Liver (tissue), 9 donors: Measurements from ENCODE around the gene TFB2M. TPM values are rescaled to one million over a fixed set of nuclear protein-coding genes. Genes with fewer than 3 reads are reported as not detected.

Experiments
- DNase-seq: peaks from one replicate; pipeline ENCODE4 v3.0.0-alpha.2; 2017; ENCODE audit warnings: low spot score
- H3K27ac ChIP-seq, 2 donors: one replicate each; pipeline ENCODE4 v1.7.0; 2013; ENCODE audit warnings: inconsistent platforms in 2 of 2, low read length in 2 of 2, control low read depth in 1 of 2, low read depth in 1 of 2, mild to moderate bottlenecking in 1 of 2
- H3K27me3 ChIP-seq, 4 donors: one replicate each; pipeline versions ENCODE4 v1.6.1 to v1.7.0; 2013; ENCODE audit warnings: low read length in 3 of 4, inconsistent platforms in 1 of 4, mild to moderate bottlenecking in 1 of 4, moderate library complexity in 1 of 4; ENCODE audit not compliant: control insufficient read depth in 4 of 4, insufficient read depth in 4 of 4
- H3K36me3 ChIP-seq, 4 donors: one replicate each; pipeline versions ENCODE4 v1.6.1 to v1.7.0; 2013; ENCODE audit warnings: low read length in 3 of 4, mild to moderate bottlenecking in 3 of 4, low read depth in 1 of 4, moderate library complexity in 1 of 4; ENCODE audit not compliant: control insufficient read depth in 4 of 4, insufficient read depth in 3 of 4
- H3K4me1 ChIP-seq, 4 donors: one replicate each; pipeline versions ENCODE4 v1.6.1 to v1.7.0; 2013; ENCODE audit warnings: low read length in 3 of 4, mild to moderate bottlenecking in 3 of 4, moderate library complexity in 1 of 4; ENCODE audit not compliant: control insufficient read depth in 4 of 4, insufficient read depth in 4 of 4
- H3K4me3 ChIP-seq, 3 donors: one replicate each; pipeline versions ENCODE4 v1.6.1 to v1.7.0; 2013; ENCODE audit warnings: low read length in 3 of 3, control low read depth in 1 of 3, low read depth in 1 of 3, mild to moderate bottlenecking in 1 of 3
- H3K9ac ChIP-seq, 2 donors: one replicate each; pipeline ENCODE4 v1.7.0; 2013; ENCODE audit warnings: low read length in 2 of 2, mild to moderate bottlenecking in 2 of 2, moderate library complexity in 2 of 2, control low read depth in 1 of 2, low read depth in 1 of 2
- H3K9me3 ChIP-seq, 4 donors: one replicate each; pipeline versions ENCODE4 v1.6.1 to v1.7.0; 2013; ENCODE audit warnings: low read length in 3 of 4; ENCODE audit not compliant: control insufficient read depth in 4 of 4
- EGR1 ChIP-seq, 2 donors: IDR thresholded peaks; 2 replicates each; pipeline ENCODE4 v1.6.1; 2016 to 2018; ENCODE audit warnings: antibody characterized with exemption in 2 of 2, low read depth in 2 of 2
- FOXA1 ChIP-seq: IDR thresholded peaks from 2 replicates; pipeline ENCODE4 v1.6.1; 2016; ENCODE audit warnings: antibody characterized with exemption
- FOXA2 ChIP-seq: IDR thresholded peaks from 2 replicates; pipeline ENCODE4 v1.6.1; 2016; ENCODE audit warnings: antibody characterized with exemption
- GABPA ChIP-seq, 2 donors: IDR thresholded peaks in 1 of 2; conservative IDR thresholded peaks in 1 of 2; 2 replicates each; pipeline ENCODE4 v1.6.1; 2016; ENCODE audit warnings: antibody characterized with exemption in 2 of 2, mild to moderate bottlenecking in 1 of 2, moderate library complexity in 1 of 2
- HNF4A ChIP-seq, 2 donors: conservative IDR thresholded peaks; 2 replicates each; pipeline ENCODE4 v1.6.1; 2016; ENCODE audit warnings: antibody characterized with exemption in 2 of 2, mild to moderate bottlenecking in 2 of 2
- HNF4G ChIP-seq: IDR thresholded peaks from 2 replicates; pipeline ENCODE4 v1.6.1; 2016; ENCODE audit warnings: antibody characterized with exemption
- JUND ChIP-seq, 2 donors: IDR thresholded peaks; 2 replicates each; pipeline ENCODE4 v1.6.1; 2016; ENCODE audit warnings: antibody characterized with exemption in 2 of 2
- NR2F2 ChIP-seq: IDR thresholded peaks from 2 replicates; pipeline ENCODE4 v1.6.1; 2016; ENCODE audit warnings: antibody characterized with exemption
- RAD21 ChIP-seq, 2 donors: IDR thresholded peaks; 2 replicates each; pipeline ENCODE4 v1.6.1; 2016; ENCODE audit warnings: antibody characterized with exemption in 2 of 2, mild to moderate bottlenecking in 2 of 2
- RXRA ChIP-seq, 2 donors: IDR thresholded peaks; 2 replicates each; pipeline ENCODE4 v1.6.1; 2017 to 2018; ENCODE audit warnings: antibody characterized with exemption in 2 of 2, mild to moderate bottlenecking in 1 of 2
- SP1 ChIP-seq: IDR thresholded peaks from 2 replicates; pipeline ENCODE4 v1.6.1; 2018; ENCODE audit warnings: antibody characterized with exemption, mild to moderate bottlenecking
- TAF1 ChIP-seq: conservative IDR thresholded peaks from 2 replicates; pipeline ENCODE4 v1.6.1; 2016; ENCODE audit warnings: antibody characterized with exemption, mild to moderate bottlenecking
- YY1 ChIP-seq: IDR thresholded peaks from 2 replicates; pipeline ENCODE4 v1.6.1; 2016; ENCODE audit warnings: antibody characterized with exemption, mild to moderate bottlenecking
- WGBS: extraction: QIAGEN DNeasy Blood & Tissue Kit; methylation state at CpG from one replicate; pipeline ENCODE4 v1.1.7; 2013; 5-methylcytosine and 5-hydroxymethylcytosine counted together
- polyA plus RNA-seq, 2 donors: library from polyadenylated mRNA; stranded (reverse) in 1 of 2; unstranded in 1 of 2; fragments of 200-250 nt in 1 of 2; fragments of >200 nt in 1 of 2; fragmentation: Nextera tagmentation in 1 of 2; extraction: Ambion mirVana in 1 of 2; gene quantifications; one replicate each; pipeline versions ENCODE4 v1.2.1 to v1.2.3, GENCODE V29; 2013 to 2015
- total RNA-seq, 2 donors: library from RNA; depleted of rRNA; stranded (reverse); fragments of >200 nt; gene quantifications; one replicate each; pipeline ENCODE4 v1.2.3, GENCODE V29; 2014
- TF ChIP-seq, protein P1 (sequence below): IDR thresholded peaks from 2 replicates; pipeline ENCODE4 v1.6.1; 2016; ENCODE audit warnings: antibody characterized with exemption
- TF ChIP-seq, protein P2 (sequence below): fragments of 150-350 bp; IDR thresholded peaks from 2 replicates; pipeline ENCODE4 v1.5.1; 2017; ENCODE audit warnings: improper control_type of control experiment, low read depth, low read length; ENCODE audit not compliant: missing input control
- TF ChIP-seq, protein P3 (sequence below): IDR thresholded peaks from 2 replicates; pipeline ENCODE4 v1.6.1; 2016; ENCODE audit warnings: antibody characterized with exemption, mild to moderate bottlenecking
- TF ChIP-seq, protein P4 (sequence below): IDR thresholded peaks from 2 replicates; pipeline ENCODE4 v1.6.1; 2016; ENCODE audit warnings: antibody characterized with exemption
- TF ChIP-seq, protein P5 (sequence below): IDR thresholded peaks from 2 replicates; pipeline ENCODE4 v1.6.1; 2016; ENCODE audit warnings: antibody characterized with exemption
- donor health status: healthy.
- donor health status: healthy.
- donor health status: healthy.
- donor health status: healthy.
- donor health status: healthy.

TFB2M gene
- total RNA-seq (10 to 100 TPM; 15.0 to 26.4 TPM), polyA plus RNA-seq (10 to 100 TPM; 21.9 to 25.2 TPM)

GRCh38 chr1:246566128-246566812, at the start of gene TFB2M, which contains the start of gene CNST:
Gene TFB2M, minus strand, starts transcription at chr1:246566261. Its CDS starts 123 bp downstream, at chr1:246566138.
Gene CNST, plus strand, starts transcription at chr1:246566456. Its CDS starts 25,107 bp downstream, at chr1:246591563.
- peak; percentile 94 for DNase-seq
- WGBS = under 1% methylated on average over 61 of the region's 62 CpGs
- Histone ChIP-seq H3K27ac (peak within 1 kb of the TSS; percentile 92 to 96), H3K9ac (peak within 1 kb of the TSS; percentile 79 to 87), H3K9me3 (no peaks in the 10 kb centered on the region), H3K27me3 (no peaks in the 10 kb centered on the region), H3K4me3 (peak within 1 kb of the TSS; percentile 83 to 99 (median 93)), H3K4me1 (peaks cover 3 to 28% (median 17%) of the 10 kb centered on the region in 4 donors), H3K36me3 (peaks cover 0 to 8% (median 2%) of the 10 kb centered on the region in 4 donors)
- TF ChIP-seq TAF1 = peak; percentile 93
- peak; percentile 80 to 86 for TF ChIP-seq EGR1 (IDR thresholded peaks at IDR 0.05; ENCODE audit: low read depth in 2 of 2)
- TF ChIP-seq, protein P1, sequence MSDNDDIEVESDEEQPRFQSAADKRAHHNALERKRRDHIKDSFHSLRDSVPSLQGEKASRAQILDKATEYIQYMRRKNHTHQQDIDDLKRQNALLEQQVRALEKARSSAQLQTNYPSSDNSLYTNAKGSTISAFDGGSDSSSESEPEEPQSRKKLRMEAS = peak; percentile 98
- TF ChIP-seq RAD21 (IDR thresholded peaks at IDR 0.05) = peak; percentile 42 to 62
- no peak for TF ChIP-seq FOXA1
- TF ChIP-seq, protein P2, sequence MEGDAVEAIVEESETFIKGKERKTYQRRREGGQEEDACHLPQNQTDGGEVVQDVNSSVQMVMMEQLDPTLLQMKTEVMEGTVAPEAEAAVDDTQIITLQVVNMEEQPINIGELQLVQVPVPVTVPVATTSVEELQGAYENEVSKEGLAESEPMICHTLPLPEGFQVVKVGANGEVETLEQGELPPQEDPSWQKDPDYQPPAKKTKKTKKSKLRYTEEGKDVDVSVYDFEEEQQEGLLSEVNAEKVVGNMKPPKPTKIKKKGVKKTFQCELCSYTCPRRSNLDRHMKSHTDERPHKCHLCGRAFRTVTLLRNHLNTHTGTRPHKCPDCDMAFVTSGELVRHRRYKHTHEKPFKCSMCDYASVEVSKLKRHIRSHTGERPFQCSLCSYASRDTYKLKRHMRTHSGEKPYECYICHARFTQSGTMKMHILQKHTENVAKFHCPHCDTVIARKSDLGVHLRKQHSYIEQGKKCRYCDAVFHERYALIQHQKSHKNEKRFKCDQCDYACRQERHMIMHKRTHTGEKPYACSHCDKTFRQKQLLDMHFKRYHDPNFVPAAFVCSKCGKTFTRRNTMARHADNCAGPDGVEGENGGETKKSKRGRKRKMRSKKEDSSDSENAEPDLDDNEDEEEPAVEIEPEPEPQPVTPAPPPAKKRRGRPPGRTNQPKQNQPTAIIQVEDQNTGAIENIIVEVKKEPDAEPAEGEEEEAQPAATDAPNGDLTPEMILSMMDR = no peak
- peak; percentile 97 to 99 for TF ChIP-seq GABPA (IDR thresholded peaks at IDR 0.05 in 1 of 2, conservative IDR thresholded peaks at IDR 0.05 in 1 of 2)
- no peak for TF ChIP-seq HNF4G
- TF ChIP-seq JUND (IDR thresholded peaks at IDR 0.05) = peak in 1 of 2 donors; percentile 8
- TF ChIP-seq FOXA2 = no peak
- TF ChIP-seq SP1 = peak; percentile 80
- TF ChIP-seq, protein P3, sequence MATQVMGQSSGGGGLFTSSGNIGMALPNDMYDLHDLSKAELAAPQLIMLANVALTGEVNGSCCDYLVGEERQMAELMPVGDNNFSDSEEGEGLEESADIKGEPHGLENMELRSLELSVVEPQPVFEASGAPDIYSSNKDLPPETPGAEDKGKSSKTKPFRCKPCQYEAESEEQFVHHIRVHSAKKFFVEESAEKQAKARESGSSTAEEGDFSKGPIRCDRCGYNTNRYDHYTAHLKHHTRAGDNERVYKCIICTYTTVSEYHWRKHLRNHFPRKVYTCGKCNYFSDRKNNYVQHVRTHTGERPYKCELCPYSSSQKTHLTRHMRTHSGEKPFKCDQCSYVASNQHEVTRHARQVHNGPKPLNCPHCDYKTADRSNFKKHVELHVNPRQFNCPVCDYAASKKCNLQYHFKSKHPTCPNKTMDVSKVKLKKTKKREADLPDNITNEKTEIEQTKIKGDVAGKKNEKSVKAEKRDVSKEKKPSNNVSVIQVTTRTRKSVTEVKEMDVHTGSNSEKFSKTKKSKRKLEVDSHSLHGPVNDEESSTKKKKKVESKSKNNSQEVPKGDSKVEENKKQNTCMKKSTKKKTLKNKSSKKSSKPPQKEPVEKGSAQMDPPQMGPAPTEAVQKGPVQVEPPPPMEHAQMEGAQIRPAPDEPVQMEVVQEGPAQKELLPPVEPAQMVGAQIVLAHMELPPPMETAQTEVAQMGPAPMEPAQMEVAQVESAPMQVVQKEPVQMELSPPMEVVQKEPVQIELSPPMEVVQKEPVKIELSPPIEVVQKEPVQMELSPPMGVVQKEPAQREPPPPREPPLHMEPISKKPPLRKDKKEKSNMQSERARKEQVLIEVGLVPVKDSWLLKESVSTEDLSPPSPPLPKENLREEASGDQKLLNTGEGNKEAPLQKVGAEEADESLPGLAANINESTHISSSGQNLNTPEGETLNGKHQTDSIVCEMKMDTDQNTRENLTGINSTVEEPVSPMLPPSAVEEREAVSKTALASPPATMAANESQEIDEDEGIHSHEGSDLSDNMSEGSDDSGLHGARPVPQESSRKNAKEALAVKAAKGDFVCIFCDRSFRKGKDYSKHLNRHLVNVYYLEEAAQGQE = peak; percentile 84
- peak; percentile 89 for TF ChIP-seq YY1
- TF ChIP-seq RXRA (IDR thresholded peaks at IDR 0.05) = peak; percentile 62 to 76
- TF ChIP-seq, protein P4, sequence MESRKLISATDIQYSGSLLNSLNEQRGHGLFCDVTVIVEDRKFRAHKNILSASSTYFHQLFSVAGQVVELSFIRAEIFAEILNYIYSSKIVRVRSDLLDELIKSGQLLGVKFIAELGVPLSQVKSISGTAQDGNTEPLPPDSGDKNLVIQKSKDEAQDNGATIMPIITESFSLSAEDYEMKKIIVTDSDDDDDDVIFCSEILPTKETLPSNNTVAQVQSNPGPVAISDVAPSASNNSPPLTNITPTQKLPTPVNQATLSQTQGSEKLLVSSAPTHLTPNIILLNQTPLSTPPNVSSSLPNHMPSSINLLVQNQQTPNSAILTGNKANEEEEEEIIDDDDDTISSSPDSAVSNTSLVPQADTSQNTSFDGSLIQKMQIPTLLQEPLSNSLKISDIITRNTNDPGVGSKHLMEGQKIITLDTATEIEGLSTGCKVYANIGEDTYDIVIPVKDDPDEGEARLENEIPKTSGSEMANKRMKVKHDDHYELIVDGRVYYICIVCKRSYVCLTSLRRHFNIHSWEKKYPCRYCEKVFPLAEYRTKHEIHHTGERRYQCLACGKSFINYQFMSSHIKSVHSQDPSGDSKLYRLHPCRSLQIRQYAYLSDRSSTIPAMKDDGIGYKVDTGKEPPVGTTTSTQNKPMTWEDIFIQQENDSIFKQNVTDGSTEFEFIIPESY = peak; percentile 34
- TF ChIP-seq HNF4A (conservative IDR thresholded peaks at IDR 0.05) = peak; percentile 17 to 39
- TF ChIP-seq NR2F2 = peak; percentile 72
- TF ChIP-seq, protein P5, sequence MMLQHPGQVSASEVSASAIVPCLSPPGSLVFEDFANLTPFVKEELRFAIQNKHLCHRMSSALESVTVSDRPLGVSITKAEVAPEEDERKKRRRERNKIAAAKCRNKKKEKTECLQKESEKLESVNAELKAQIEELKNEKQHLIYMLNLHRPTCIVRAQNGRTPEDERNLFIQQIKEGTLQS = no peak
